NCI-H187 (cell line): ENCODE results near the gene TREX2.

ENCODE experiments used
- DNase-seq, 2 experiments: peaks; one replicate each; lab custom pipeline; 2025; lab: John Stamatoyannopoulos, UW

Gene TREX2, protein sequence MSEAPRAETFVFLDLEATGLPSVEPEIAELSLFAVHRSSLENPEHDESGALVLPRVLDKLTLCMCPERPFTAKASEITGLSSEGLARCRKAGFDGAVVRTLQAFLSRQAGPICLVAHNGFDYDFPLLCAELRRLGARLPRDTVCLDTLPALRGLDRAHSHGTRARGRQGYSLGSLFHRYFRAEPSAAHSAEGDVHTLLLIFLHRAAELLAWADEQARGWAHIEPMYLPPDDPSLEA

DNA sequence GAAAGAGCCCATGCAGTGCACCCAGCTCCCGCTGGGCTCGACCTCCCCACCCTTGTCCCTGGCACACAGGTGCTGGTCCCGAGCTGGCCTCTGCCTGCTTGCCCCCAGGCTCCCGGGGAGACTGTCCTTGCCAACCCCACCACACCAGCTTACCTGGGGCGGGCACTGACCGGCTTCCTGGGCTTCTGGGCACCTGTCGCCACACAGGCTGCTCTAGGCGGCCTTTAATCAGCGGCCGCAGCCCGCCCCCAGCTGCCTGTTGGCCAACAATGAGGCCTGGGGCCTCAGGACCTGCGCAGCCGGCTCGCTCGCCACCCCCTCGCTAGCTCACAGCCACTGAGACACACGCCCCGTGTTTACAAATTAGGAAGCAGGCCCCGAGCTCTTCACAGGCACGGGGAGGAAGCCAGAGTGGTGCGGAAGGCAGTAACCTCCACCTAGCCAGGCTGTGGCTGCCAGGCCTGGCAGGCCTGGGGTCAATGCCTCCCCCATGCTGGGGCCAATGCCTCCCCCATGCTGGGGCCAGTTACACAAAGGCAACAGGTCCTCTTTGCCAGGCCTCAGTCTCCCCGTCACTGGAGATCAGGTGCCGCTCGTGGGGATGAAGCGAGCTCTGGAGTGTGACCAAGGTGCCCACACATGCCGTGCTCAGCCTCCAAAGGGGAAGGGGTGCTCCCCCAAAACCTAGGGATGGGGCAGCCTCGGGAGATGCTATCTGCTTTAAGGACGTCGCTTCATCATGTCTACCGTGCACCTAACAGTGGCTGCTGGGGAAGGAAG is at the start of gene TREX2:
Gene TREX2, minus strand, starts transcription at position 201 of the 780 bp plus-strand sequence. CDS start 626 bp downstream, outside the sequence.
- no peak for DNase-seq

DNA sequence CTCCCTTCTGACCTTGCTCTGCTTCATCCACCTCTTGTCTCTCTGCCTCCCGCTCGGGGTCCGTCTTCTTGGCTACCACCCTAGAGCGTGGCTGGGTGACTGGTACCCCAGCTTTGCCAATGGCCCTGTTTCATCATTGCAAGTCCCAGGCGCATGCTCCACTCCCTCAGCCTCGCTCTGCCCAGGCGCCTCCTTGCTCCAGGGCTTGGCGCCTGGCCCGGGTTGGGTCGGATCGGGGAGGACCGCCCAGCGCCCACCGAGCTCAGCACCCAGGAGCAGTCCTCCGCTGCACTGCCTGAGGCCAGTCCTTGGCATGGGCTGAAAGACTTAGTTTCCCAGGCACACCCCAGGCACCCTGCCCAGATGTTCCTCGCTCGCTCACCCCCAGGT is 49.5 kb upstream of the TREX2 start:
- no peak for DNase-seq

DNA sequence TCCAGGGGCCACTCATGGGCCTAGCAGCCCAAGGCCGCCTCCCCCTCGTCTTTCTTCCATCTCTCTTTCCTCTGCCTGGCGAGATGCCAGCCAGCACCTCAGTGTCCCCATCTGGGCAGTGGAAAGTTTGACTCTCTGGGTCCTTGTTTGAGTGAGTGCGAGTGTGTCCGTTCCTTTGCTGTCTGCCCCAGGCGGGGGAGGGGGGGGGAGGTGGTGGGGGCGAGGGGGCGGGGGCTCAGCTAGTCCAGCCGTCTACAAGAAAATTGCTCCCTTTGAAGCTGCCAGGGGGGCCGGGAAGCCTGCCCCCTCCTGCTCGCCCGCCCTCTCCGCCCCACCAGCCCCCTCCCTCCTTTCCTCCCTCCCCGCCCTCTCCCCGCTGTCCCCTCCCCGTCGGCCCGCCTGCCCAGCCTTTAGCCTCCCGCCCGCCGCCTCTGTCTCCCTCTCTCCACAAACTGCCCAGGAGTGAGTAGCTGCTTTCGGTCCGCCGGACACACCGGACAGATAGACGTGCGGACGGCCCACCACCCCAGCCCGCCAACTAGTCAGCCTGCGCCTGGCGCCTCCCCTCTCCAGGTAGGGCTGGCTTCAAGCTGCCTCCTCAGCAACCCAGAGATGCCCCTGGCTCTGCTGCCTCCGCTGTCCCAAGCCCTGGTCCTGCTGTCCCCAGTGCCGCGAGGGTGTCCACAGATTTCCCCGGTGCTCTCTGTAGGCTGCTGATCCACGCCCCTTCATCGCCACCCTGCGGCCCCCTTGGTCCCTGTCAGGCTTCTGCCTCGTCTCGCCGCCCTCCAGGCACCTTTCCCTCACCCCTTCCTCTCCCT is 48.9 kb upstream of the TREX2 start, which contains the start of gene BGN:
Gene BGN, plus strand, starts transcription at position 440 of the 821 bp plus-strand sequence. CDS start 9,652 bp downstream, outside the sequence.
- no peak for DNase-seq

DNA sequence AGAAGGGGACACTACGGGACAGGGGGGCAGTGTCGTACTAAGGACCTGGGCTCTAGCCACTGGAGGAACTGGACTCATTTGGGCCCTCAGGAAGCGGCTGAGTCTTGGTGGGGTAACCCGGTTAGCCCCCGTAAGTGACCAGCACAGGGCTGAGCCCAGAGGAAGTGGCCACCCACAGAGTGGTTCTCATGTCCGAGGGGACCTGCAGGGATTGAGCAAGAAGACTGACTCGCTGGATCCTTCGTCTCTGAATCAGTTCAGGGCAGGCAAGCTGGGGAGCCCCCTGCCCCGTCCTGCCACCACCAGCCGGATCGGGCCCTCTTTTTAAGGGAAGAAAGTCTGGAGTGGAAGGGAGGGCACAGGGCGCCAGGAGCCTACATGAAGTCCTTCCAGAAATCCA is 48.2 kb upstream of the TREX2 start:
- DNase-seq = no peak

DNA sequence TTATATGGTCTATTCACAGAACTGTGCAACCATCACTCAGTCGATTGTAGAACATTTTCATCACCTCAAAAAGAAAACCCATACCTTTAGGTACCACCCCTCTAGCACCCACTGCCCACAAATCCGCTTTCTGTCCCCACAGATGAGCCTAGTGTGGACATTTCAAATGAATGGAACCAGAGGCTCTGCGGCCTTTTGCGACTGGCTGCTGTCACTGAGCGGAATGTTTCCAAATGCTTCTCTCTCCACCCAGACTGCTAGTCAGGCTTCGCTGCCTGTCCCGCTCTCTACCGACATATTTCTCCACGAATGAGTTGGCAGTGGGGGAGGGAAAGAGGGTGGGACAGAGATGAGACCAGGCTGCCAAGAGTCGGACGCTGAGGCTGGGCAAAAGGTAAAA is 47.2 kb upstream of the TREX2 start:
- no peak for DNase-seq

DNA sequence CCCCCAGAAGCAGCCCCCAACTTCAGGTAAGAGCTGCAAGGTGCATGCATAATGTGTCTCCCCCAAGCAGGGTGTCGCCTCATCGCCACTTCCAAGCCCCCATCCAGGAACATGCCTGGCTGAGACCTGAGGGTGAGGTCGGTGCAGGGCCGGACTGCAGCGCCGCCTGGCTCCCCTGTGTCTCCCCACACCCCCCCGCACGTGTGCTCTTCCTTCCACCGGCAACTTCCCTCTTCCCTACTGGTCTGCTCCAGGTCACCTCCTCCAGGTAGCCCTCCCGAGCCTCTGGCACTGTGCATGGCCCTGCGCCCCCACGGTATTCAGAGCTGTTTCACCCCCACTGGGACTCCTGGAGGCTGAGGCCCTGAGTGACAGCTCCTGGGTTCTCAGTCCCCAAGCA is 46.7 kb upstream of the TREX2 start:
- no peak for DNase-seq

DNA sequence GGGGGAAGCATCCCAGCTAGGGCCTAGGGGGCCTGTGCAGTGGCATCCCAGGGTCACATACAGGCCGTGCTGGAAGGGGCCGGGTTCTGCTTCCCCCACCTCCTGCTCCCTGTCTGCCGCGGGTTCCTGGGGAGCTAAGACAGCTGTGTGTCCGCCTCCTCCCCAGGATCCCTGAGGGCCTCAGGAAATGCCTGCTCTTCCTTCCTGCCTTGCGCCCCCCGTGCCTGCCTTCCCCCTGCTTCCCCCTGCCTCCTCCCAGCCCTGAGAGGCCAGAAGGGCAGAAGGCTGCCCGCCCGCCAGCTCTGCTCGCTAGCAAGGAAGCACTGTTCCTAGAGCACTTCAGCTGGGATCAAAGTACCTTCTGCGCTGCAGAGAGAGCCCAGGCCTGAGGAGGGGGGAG is 46.1 kb upstream of the TREX2 start:
- no peak for DNase-seq

DNA sequence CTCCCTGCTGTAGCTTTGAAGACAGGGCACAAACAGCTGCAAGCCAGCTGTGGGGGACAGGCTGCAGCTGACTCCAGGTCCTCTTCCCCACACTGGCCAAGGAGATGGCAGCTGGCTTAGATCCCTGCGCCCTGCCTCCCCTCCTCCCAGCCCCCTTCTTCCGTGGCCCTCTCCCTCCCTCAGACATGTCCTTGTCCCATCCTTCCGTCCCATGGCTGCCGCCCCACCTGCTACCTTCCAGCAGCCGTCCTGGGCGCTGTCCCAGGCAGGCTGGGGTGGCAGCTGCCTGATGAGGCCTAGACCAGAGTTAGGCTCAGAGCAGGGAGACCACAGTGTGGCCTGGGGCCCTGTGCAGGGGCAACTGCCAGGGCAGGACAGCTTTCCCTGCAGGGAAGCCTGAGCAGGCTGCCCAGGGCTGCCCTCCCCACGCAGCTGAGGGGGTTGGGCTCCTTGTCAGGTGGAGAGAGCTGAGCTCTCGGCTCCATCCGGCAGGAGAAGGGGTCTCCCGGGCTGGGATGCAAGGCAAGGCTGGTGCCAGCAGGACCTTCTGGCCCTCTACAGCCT is 45.6 kb upstream of the TREX2 start:
- DNase-seq = no peak

DNA sequence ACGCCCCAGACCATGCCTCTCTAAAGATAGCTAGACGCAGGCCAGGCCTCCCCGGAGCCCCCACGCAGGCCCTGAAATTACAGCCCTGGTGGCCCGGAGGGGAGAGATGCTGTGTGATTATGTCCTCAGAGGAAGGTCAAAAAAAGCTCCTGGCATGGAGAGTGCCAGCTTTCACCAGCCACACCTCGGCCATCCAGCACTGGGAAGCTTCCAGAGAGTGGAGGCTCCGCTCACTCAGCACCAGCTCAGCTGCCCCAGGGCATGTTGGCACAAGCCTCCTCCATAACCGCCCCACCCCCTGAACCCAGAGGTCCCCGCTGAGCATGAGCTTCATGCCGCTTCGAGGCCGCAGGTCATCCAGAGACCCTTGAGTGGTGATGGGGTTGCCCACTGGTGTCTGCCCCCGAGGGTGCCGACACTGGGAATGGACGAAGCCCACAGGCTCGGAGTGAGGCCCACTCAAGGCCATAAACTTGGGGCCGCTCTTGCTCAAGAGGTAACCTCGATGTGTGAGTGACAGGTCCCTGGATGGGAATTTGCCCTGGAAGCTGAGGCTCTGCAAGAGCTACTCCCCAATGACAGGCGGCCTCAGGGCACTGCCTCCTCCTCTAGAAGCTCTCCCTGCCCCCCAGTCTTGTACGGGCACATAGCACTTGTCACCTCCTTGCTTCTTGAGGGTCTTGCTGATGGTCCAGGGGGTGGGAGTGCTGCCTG is 44.5 kb upstream of the TREX2 start:
- DNase-seq = no peak

DNA sequence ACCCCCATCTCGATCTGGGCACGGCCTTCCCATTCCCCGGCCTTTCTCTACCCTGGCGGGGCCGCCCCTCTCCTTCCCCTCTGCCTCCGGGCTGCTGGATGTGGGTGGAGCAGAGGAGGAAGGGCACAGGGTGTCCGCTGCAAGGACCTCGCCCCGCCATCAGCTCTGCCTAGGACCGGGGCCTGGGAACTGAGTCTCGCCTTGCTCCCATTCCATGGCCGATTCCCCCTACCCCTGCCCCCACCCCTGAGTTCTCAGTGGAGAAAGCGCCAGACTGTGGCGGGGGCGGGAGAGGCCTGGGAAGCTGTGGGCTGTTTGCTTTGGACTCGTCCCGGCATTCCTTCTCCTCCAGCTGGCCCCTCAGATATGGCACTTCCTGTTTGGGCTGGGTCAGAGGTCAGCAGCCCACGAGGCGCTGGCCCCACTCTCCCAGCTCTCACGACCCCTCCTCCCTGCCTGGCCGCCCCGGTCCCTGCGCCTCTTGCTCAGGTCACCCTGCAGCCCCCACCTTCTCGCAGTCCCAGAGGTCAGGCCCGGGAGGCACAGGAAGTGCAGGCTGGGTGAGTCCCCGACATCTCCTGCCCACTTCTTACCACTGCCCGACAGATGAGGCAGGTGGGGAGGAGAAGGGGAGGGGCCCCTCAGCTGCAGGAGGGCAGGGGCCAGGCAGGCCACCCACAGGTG is 42.5 kb upstream of the TREX2 start:
- no peak for DNase-seq

DNA sequence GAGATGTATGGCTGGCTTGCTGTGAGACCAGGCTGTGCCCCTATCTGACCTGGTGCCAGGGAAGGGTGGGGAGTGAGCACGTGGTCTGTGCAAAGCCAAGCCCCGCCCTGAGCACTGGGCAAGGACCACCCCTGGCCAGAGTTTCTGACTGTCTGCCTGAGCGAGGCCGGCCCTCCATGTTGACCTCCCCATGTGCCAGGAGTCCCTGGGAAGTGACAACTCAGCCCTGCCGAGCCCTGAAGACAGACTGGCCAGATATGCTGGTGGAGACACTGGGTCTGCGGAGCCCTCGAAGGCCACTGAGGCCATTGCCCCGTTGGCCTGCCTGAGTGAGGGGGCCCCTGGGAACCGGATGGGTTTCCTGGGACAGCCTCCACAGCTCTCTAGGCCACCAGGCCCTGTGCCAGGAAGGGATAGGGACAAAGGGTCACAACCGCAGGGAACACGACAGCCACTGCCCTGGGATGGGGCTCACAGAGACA is 41.8 kb upstream of the TREX2 start:
- no peak for DNase-seq

DNA sequence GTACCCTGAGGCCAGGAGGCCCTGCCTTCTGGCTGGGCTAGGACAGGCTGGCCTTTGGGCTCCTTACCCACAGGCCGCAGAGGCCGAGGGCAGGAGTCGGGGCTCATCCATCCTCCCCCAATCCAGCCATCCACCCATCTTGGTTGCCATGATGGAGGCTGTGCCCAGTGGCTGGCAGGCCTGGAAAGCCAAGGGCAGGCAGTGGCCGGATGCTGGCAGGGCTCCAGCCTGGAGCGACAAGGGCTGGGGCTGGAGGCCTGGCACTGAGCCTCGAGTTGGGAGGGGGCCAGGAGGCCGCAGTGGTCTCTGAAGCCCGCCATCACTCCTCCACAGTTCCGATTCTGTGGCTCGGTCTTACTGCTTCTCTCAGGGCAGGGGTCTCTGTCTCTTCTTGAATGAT is 40.3 kb upstream of the TREX2 start:
- DNase-seq = no peak

DNA sequence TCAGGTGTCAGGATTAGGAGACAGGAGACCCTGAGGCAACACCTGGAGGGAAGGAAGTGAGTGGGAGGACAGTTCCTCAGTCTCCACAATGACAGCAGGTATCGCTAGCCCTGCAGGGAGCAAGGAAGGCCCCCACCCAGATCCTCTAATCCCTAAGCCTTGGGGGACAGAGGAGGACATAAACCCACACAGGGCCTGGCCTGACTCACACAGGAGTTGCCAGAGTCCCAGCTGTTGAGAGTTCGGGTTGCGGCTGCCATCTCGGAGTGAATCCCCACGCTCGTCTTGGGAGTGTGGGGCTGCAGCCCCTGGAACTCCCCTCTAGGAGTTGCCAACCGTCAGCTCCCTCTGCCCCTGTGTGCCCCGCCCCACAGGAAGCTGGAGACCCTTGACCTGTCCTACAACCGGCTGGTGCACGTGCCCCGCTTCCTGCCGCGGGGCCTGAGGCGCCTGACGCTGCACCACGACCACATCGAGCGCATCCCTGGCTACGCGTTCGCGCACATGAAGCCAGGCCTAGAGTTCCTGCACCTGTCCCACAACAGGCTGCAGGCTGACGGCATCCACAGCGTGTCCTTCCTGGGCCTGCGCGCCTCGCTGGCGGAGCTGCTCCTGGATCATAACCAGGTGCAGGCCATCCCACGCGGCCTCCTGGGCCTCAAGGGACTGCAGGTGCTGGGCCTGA is 39.7 kb upstream of the TREX2 start:
- no peak for DNase-seq

DNA sequence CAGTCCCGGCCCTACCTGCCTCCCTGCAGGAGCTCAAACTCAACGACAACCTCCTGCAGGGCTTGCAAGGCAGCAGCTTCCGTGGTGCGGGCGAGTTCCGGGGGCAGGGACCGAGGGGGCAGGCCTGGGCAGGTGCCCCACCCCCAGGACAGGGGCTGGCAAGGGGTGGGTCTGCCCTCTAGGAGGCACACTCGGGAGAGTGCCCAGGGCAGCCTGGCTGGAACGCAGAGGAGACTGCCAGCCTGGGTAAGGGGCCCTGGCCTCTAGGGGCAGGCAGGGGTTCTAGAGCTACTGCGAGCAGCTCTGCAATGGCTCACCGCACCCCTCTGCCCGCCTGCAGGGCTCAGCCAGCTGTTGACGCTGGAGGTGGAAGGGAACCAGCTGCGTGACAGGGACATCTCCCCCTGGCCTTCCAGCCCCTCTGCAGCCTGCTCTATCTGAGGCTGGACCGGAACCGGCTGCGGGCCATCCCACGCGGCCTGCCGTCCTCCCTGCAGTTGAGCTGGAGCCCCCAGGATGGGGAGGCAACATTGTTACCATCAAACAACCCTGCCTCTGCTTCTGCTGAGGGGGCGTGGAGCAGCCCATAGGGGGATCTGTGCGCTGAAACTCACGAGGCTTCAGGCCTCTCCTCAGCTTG is 36.6 kb upstream of the TREX2 start:
- DNase-seq = no peak

DNA sequence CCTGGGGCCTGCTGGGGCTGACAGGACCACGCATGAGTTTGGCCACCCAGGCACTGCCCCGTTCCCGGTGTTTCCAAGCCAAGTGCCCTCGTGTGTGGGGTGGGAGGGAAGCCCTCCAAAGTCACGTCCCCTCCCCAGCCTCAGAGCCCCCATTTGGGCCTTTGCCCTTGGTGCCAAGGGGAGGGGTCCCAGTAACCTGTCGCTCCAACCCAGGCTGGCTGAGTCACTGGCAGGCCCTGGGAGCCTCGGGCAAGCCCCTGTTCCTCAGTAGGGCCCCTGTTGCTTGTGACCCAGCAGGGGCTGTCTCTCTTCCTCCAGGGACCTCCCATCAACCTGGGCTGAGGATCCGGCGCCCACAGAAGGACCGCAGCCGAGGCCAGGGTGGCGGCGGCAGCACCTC is 35.2 kb upstream of the TREX2 start:
- DNase-seq = no peak

DNA sequence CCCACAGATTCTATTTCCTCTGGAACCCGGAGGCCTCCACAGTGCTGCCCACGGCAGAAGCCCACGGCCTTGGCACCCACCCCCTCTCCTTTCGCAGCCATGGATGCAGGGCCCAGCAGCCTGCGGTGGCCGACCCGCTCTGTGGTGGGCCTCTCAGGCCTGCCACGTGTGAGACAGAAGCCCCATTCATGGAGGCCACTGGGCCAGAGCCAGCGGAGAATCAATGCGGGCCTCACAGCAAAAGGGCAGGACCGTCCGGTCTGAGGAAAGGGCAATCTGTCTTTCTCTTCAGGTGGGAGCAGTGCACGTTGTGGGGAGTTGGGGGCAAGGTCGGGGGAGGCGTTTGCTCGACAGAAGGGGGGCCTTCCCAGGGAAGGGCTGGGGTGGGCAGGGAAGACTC is 32.9 kb upstream of the TREX2 start:
- no peak for DNase-seq

DNA sequence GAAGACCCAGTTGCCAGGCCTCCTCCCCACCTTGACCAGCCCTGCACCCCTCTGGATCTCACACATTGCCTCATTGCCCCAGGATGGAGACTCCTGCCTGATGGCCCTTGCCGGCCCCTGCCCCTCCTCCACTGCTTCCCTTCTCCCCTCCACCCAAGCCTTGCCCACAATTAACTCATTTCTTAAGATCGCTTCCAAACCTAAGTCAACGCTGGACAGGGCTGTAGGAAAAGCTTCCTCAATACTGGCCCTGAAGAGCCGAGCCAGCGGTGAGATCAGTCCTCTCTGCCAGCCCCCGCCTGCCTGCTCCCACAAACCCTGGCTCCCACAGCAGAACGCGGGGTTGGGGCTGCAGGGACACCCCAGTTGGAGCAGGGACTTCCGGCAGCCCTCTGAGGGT is 32.0 kb upstream of the TREX2 start:
- no peak for DNase-seq

DNA sequence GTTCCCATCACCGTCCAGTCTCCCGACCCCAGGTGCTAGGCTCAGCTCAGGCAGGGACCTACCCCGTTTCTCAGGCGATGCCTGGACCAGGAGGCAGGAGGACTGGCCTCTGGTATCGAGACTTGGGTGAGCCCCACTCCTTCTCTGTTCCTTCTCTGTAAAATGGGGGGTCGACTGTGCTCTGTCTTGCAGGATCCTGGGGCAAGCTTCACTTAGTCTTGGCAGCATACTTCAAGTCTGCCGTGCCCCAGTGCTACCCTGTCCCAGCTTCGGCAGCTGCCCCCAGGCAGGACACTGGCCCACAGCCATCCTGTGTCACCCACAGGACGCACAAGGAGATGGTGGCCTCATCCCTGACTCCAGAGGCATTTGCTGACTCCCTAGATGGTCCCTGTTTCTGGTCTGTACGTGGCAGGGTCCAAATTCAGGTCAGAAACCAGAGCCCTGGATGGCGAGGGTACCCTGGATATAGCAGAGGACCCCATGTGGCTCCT is 31.6 kb upstream of the TREX2 start:
- DNase-seq = no peak

DNA sequence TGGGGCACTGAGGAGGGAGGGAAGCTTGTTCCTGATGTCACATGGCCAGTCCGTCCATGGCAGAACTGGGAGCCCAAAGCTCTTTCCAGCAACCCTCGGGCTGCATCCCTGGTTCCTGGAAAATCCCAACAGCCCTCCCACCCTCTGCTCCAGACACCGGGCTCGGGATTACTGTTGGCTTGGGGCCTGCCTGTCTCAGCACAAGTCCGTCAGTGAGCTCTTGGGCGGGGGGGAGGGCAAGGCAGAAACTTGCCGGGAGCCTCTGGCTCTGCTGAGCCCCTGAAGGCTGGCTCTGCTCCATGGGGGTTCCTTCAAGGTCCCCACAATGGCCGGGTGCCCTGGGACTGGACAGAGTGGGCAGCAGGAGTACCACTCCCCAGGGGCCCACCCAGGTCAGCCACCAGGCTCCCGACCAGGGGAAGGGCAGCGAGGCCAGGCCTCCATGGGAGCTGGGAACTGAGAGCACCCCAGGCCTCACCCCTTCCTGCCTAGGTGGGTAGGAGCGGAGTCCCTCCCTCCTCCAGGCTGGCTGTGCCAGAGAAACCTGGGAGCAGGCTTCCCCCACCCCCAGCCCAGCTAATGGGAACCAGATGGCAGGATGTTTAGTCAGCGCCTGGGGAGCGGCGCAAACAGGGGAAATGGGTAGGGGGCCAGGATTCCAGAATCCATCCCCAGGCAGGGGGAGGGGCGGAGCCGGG is 31.0 kb upstream of the TREX2 start:
- no peak for DNase-seq
